Peyer's patch (tissue), 4 donors: Measurements from ENCODE around the gene PGBD5.

Experiments
- POLR2A ChIP-seq, 2 donors: fragments of 450-650 bp; IDR thresholded peaks; one replicate each; pipeline ENCODE4 v1.5.1; 2017; ENCODE audit warnings: antibody characterized with exemption in 2 of 2, mild to moderate bottlenecking in 2 of 2, moderate library complexity in 2 of 2
- TF ChIP-seq, protein P1 (sequence below), 6 experiments: fragments of 450-650 bp in 4 of 6; fragments of 200-600 bp in 2 of 6; sonication (generic) in 1 of 6; IDR thresholded peaks; one replicate each; pipeline ENCODE4 v1.5.1; 2017 to 2019; ENCODE audit warnings: antibody characterized with exemption in 6 of 6, mild to moderate bottlenecking in 3 of 6, moderate library complexity in 1 of 6

DNA sequence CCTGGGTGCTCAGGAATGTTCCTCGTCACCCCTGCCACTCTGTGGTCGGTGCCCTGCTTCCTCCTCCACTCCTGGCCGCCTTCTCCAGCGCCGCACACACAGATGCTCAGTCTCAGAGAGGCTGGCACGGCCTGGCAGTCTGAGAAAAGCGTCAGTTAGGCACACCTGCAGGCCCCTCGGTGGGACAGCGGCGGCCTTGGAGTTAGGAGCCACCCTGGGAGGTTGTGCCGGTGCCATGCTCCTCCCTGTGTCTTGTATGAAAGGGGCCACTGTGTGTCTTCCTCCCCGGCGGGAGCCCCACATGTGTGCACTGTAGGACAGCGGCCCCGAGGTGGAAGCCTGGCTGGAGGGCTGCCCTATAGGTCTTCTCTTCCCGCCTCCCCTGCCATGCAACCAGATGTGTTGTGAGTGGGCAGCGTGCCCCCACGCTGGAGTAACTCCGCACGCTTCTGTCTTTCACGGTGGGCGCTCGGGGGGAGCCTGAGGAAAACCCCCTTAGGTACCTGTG, 145.2 kb downstream of the PGBD5 start:
- TF ChIP-seq POLR2A (IDR thresholded peaks at IDR 0.05) = no peak
- TF ChIP-seq, protein P1, sequence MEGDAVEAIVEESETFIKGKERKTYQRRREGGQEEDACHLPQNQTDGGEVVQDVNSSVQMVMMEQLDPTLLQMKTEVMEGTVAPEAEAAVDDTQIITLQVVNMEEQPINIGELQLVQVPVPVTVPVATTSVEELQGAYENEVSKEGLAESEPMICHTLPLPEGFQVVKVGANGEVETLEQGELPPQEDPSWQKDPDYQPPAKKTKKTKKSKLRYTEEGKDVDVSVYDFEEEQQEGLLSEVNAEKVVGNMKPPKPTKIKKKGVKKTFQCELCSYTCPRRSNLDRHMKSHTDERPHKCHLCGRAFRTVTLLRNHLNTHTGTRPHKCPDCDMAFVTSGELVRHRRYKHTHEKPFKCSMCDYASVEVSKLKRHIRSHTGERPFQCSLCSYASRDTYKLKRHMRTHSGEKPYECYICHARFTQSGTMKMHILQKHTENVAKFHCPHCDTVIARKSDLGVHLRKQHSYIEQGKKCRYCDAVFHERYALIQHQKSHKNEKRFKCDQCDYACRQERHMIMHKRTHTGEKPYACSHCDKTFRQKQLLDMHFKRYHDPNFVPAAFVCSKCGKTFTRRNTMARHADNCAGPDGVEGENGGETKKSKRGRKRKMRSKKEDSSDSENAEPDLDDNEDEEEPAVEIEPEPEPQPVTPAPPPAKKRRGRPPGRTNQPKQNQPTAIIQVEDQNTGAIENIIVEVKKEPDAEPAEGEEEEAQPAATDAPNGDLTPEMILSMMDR (IDR thresholded peaks at IDR 0.05) = no peak
